Progenitor cell of endocrine pancreas (in vitro differentiated cells): ENCODE results near the gene NEU3. TPM values are rescaled to one million over a fixed set of nuclear protein-coding genes. Genes with fewer than 3 reads are reported as not detected.

ENCODE experiments used
- DNase-seq: peaks from one replicate; pipeline ENCODE4 v3.0.0; 2021; ENCODE audit warnings: low spot score; ENCODE audit not compliant: unreplicated experiment
- H3K27ac Mint-ChIP-seq: 2 replicates; pipeline ENCODE4 v1.8.0; 2021; ENCODE audit warnings: mild to moderate bottlenecking, moderate library complexity, mixed read lengths
- H3K27me3 Mint-ChIP-seq: 2 replicates; pipeline ENCODE4 v1.8.0; 2021; ENCODE audit warnings: mixed read lengths
- H3K36me3 Mint-ChIP-seq: 2 replicates; pipeline ENCODE4 v1.8.0; 2022; ENCODE audit warnings: mixed read lengths; ENCODE audit not compliant: insufficient read depth
- H3K4me1 Mint-ChIP-seq: 2 replicates; pipeline ENCODE4 v1.8.0; 2021; ENCODE audit warnings: low read depth, mixed read lengths
- H3K4me3 Mint-ChIP-seq: 2 replicates; pipeline ENCODE4 v1.8.0; 2021; ENCODE audit warnings: low read depth, mild to moderate bottlenecking, moderate library complexity, mixed read lengths
- H3K9me3 Mint-ChIP-seq: 2 replicates; pipeline ENCODE4 v1.8.0; 2021; ENCODE audit warnings: low read depth, mixed read lengths
- total RNA-seq: library from RNA; stranded (reverse); gene quantifications from 2 replicates; pipeline ENCODE4 v1.2.1, GENCODE V29; 2021
- TF ChIP-seq, protein P1 (sequence below): fragments of 200-600 bp; sonication (generic); IDR thresholded peaks from one replicate; pipeline ENCODE4 v1.5.0; 2021; ENCODE audit warnings: antibody characterized with exemption, mild to moderate bottlenecking; ENCODE audit not compliant: unreplicated experiment

Gene NEU3
- total RNA-seq, 1 donor from 2014 or later: 11.2 TPM

DNA sequence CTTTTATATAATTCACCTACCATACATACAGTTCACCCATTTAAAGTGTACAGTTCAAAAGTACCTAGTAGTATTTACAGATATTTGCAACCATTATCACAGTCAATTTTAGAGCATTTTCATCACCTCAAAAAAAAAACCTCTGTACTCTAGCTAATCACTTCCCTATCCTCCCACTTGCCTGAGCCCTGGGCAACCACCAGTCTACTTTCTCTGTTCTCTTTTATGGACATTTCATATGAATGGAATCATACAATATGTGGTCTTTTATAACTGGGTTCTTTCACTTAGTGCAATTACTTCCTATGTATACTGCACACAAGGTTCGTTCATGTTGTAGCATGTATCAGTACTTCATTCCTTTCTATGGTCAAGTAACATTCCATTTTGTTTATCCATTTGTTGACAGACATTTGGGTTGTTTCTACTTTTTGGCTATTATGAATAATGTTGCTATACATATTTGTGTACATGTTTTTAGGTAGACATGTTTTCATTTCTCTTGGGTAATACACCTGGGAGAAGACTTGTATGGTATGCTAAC lies 17.8 kb upstream of the NEU3 start:
- Mint-ChIP-seq H3K4me3 (no peak overlapping the region), H3K9me3 (no peaks in the 10 kb centered on the region), H3K27me3 (no peaks in the 10 kb centered on the region), H3K27ac (no peak overlapping the region), H3K4me1 (no peaks in the 10 kb centered on the region), H3K36me3 (peaks cover 27% of the 10 kb centered on the region)
- TF ChIP-seq, protein P1, sequence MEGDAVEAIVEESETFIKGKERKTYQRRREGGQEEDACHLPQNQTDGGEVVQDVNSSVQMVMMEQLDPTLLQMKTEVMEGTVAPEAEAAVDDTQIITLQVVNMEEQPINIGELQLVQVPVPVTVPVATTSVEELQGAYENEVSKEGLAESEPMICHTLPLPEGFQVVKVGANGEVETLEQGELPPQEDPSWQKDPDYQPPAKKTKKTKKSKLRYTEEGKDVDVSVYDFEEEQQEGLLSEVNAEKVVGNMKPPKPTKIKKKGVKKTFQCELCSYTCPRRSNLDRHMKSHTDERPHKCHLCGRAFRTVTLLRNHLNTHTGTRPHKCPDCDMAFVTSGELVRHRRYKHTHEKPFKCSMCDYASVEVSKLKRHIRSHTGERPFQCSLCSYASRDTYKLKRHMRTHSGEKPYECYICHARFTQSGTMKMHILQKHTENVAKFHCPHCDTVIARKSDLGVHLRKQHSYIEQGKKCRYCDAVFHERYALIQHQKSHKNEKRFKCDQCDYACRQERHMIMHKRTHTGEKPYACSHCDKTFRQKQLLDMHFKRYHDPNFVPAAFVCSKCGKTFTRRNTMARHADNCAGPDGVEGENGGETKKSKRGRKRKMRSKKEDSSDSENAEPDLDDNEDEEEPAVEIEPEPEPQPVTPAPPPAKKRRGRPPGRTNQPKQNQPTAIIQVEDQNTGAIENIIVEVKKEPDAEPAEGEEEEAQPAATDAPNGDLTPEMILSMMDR: no peak
- DNase-seq: no peak

DNA sequence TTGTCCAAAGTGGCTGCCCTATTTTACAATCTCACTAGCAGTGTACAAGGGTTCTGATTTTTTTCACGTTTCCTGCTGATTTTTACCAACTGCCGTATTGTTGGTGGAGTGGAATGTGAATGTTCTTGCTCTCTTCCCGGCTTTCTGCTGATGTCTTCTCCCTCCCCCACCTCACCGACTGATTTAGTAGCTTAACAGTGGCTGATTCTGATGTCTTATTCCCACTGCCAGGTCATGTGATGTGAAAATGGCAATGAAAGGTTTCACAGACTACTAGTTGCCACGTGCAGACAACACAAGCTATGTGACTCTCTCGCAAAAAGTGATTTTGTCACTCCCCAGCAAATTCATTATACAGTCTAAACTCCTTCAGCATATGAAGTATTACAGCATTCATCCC lies 17.3 kb upstream of the NEU3 start:
- H3K4me1 Mint-ChIP-seq: no peaks in the 10 kb centered on the region
- TF ChIP-seq, protein P1: no peak
- no peak for DNase-seq
- peaks cover 27% of the 10 kb centered on the region for H3K36me3 Mint-ChIP-seq
- no peak overlapping the region for H3K4me3 Mint-ChIP-seq
- no peak overlapping the region for H3K27ac Mint-ChIP-seq
- H3K9me3 Mint-ChIP-seq: no peaks in the 10 kb centered on the region
- H3K27me3 Mint-ChIP-seq: no peaks in the 10 kb centered on the region

DNA sequence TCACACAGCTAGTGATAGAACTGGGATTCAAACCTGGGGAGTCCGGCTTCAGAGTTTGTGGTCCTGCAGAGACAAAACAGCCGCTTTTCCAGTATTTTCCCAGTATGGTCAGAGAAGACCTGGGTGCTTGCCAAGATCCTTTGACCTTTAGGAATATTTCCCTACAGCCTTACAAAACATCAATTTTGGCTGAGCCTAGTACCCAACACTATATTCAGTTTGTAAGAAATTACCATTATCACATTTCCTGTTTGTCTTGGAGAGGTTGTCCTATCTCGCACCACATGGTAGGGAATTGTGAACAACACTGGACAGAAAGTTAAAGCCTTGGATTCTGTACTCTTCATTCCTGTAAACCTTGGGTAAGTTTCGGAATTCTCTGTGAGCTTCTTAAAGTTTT lies 10.7 kb upstream of the NEU3 start:
- DNase-seq: no peak
- TF ChIP-seq, protein P1: no peak
- Mint-ChIP-seq H3K4me1 (no peaks in the 10 kb centered on the region), H3K9me3 (no peaks in the 10 kb centered on the region), H3K27me3 (no peaks in the 10 kb centered on the region), H3K4me3 (no peak overlapping the region), H3K36me3 (peaks cover 33% of the 10 kb centered on the region), H3K27ac (no peak overlapping the region)

DNA sequence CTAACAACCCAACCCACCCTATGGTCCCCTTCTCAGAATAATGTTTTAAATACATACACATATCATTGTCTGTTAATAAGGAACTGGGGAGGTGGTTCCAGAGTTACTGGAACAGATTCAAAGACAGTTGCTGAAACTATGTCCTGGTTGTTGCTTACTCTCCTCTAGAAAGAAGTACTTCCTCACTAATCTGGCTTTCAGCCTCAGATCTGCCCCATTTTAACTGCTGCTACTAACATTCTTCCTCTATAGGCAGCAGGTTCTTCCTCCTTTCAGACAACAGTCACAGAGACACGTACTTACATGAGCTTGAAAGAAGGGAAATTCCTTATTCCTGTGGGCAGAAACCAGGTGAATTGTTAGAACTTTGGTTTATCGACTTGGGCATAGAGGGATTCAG lies 8.1 kb upstream of the NEU3 start:
- H3K4me3 Mint-ChIP-seq: no peak overlapping the region
- H3K27ac Mint-ChIP-seq: no peak overlapping the region
- no peaks in the 10 kb centered on the region for H3K27me3 Mint-ChIP-seq
- H3K9me3 Mint-ChIP-seq: no peaks in the 10 kb centered on the region
- TF ChIP-seq, protein P1: no peak
- H3K4me1 Mint-ChIP-seq: peaks cover 10% of the 10 kb centered on the region
- H3K36me3 Mint-ChIP-seq: peaks cover 18% of the 10 kb centered on the region
- no peak for DNase-seq

DNA sequence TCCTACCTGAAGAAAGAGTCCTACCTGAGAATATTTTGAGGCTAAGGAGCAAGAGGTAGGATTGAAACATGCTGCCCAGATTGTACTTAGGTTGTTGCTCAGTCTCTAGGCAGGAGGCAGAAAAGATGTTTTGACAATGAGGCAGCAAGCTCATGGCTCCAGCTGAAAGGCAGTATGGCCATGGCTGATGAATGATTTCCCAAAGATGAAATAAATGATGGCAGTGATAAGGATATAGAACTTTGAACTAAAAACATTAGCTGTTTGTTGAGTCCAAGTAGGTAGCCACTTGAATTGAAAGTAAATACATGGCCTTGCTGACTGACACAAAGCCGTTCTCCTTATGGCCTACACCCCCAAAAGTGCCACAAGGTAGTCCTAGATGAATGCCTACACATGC lies 6.8 kb upstream of the NEU3 start:
- Mint-ChIP-seq H3K27me3 (no peaks in the 10 kb centered on the region), H3K27ac (no peak overlapping the region), H3K9me3 (no peaks in the 10 kb centered on the region), H3K4me3 (no peak overlapping the region), H3K4me1 (peaks cover 12% of the 10 kb centered on the region), H3K36me3 (peaks cover 13% of the 10 kb centered on the region)
- DNase-seq: no peak
- TF ChIP-seq, protein P1: no peak
